B cell (primary cell): ENCODE results near the gene ZYG11A.

Experiments
- EZH2 ChIP-seq: IDR thresholded peaks from 2 replicates; pipeline ENCODE4 v1.6.1; 2012; ENCODE audit warnings: borderline replicate concordance, low read depth, mild to moderate bottlenecking, moderate library complexity, low read length; ENCODE audit not compliant: insufficient read depth, poor library complexity, severe bottlenecking
- TF ChIP-seq, protein P1 (sequence below): fragments of 200-600 bp; IDR thresholded peaks from one replicate; pipeline ENCODE4 v1.8.0; 2022; ENCODE audit warnings: antibody characterized with exemption, mild to moderate bottlenecking

- TF ChIP-seq, protein P1, sequence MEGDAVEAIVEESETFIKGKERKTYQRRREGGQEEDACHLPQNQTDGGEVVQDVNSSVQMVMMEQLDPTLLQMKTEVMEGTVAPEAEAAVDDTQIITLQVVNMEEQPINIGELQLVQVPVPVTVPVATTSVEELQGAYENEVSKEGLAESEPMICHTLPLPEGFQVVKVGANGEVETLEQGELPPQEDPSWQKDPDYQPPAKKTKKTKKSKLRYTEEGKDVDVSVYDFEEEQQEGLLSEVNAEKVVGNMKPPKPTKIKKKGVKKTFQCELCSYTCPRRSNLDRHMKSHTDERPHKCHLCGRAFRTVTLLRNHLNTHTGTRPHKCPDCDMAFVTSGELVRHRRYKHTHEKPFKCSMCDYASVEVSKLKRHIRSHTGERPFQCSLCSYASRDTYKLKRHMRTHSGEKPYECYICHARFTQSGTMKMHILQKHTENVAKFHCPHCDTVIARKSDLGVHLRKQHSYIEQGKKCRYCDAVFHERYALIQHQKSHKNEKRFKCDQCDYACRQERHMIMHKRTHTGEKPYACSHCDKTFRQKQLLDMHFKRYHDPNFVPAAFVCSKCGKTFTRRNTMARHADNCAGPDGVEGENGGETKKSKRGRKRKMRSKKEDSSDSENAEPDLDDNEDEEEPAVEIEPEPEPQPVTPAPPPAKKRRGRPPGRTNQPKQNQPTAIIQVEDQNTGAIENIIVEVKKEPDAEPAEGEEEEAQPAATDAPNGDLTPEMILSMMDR, result no peak
- TF ChIP-seq EZH2, result no peak
Measured at GRCh38 chr1:52925571-52926005, 83.0 kb downstream of the ZYG11A start.
